HG03103 (cell line): Measurements from ENCODE around the gene CFC1B.
"Not testable (repeated sequence)": the region's sequence is repeated elsewhere in the genome, so short reads cannot be mapped to it uniquely, and the experiment has no call there.

ENCODE experiments used
- ATAC-seq: cut with Tn5 transposase; IDR thresholded peaks from one replicate; pipeline ENCODE4 v1.9.1; 2021; ENCODE audit warnings: low read depth; ENCODE audit not compliant: unreplicated experiment

CFC1B gene

DNA sequence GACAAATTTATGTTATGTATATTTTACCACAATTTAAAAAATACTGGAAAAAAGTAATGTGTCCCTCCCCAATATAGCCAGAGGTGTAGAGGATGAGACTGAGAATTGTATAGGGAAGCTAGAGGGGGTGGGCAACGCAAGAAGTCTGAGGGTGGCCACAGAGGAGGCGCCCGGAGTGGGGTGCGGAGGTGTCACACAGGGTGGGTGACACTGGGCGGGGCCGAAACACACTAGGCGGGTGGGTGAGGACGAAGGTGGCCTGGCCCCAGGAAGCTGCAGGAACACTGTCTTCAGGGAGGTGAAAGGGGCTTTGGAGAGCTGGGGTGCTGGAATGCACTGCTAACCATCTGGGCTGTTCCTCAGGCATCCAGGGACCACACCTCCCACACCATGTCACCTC is 35.4 kb downstream of the CFC1B start:
- ATAC-seq, result not testable (repeated sequence)

DNA sequence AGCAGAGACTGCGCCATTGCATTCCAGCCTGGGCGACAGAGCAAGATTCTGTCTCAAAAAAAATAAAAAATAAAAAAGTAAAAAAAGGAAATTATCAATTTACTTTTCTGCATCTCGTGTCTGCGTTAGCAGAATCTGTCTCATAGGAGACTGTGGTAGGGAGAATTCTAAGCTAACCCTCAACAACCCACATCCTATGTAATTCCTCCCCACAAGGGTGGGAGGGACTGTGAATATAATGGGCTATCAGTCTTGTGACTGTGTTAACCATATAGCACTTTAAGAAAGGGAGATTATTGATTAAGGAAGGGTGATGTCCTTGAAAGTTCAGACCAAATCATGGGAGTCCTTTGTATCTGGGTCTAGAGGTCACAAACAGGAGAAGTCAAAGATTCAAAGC is 45.1 kb downstream of the CFC1B start:
- not testable (repeated sequence) for ATAC-seq

DNA sequence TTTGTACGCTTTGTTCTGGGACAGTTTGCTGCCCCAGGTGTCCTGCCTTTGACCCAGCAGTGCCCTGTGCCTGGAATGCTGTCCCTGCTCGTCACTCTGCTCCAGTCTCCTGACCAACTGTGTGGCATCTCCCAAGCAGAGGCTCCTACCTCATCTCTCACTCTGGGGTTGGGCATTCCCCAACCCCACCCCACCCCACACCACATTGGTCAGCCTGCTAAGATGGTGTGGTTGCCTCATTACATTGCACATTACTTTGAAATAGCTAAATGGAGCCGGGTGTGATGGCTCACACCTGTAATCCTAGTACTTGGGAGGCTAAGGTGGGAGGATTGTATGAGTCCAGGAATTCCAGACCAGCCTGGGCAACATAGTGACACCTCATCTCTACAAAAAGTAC is 50.9 kb downstream of the CFC1B start:
- ATAC-seq, result not testable (repeated sequence)

DNA sequence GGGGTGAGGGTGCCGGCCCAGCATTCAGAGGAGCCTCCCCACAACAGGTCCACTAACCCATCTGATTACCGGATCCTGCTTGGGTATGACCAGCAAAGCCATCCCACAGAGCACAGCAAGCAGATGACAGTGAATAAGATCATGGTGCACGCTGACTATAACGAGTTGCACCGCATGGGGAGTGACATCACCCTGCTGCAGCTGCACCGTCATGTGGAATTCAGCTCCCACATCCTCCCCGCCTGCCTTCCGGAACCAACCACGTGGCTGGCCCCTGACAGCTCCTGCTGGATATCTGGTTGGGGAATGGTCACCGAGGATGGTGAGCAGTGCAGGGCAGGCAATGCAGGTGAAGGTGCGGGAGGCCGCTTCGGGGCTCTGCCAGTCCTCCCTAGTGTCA is 53.2 kb downstream of the CFC1B start:
- ATAC-seq, result not testable (repeated sequence)

DNA sequence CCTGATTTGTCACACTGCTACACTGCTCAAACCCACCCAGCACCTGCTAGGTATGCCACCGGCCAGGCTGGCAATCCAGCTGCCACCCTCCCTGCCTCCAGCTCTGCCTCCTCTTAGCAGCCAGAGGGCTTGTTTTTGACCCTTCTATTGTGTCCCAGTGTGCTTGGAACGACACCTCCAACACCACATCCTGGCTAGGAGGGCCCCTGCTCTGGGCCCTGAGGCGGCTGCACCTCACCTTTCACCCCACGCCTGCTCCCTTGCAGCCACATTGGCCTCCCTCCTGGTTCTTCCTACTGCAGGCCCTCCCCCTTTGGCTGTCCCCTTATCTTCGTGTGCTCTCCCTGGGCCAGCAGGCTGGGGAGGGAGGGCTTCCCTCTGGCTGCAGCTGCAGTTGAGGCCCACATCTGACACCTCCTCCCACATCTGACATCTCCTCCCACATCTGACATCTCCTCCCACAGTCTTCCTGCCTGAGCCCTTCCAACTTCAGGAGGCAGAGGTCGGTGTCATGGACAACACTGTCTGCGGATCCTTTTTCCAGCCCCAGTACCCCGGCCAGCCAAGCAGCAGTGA is 55.3 kb downstream of the CFC1B start:
- ATAC-seq, result not testable (repeated sequence)

DNA sequence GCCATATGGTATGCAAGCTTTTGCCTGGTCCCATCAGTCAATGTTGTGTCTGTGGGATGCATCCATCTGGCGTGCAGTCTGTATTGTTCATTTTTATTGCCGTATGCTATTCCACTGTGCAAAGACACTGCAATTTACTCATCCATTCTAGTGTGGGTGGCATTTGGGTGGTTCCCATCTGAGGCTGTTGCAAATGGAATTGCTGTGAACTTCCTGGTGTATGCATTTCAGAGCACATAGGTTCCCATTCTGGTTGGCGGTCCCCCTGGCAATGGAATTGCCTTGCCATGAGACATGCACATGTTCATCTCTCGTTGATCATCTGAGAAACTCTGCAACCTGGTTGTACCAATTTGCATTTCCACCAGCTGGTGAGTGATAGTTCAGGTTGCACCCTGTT is 56.5 kb downstream of the CFC1B start:
- ATAC-seq, result not testable (repeated sequence)
